Panc1 (cell line): ENCODE data around the gene SHISAL2B. TPM values are rescaled to one million over a fixed set of nuclear protein-coding genes. Genes with fewer than 3 reads are reported as not detected.
A peak's percentile ranks its signal among the peaks of the same experiment; 100 is the strongest.

Experiments
- ATAC-seq: fragments of 200-7000 bp; cut with Tn5 transposase; 2 replicates; pipeline ENCODE4 v1.9.1; 2020; ENCODE audit warnings: mild to moderate bottlenecking, moderate library complexity
- BruUV-seq: library from RNA; stranded (reverse); fragments of 400-500 nt; replicated peaks from 2 replicates; lab custom pipeline; 2021; lab: Mats Ljungman, UMichigan
- CTCF ChIA-PET: fragments of 300-600 bp; sonication (Branson Sonifier 250); formaldehyde crosslinking; loops from one replicate; lab custom pipeline; 2022; ENCODE audit warnings: antibody characterized with exemption; lab: Charles Lee
- POLR2A ChIA-PET: fragments of 300-600 bp; sonication (Branson Sonifier 250); formaldehyde crosslinking; loops from one replicate; lab custom pipeline; 2022; ENCODE audit warnings: antibody characterized with exemption; lab: Charles Lee
- DNase-seq: peaks from one replicate; pipeline ENCODE4 v3.0.0-alpha.2; 2010; ENCODE audit warnings: low read depth, low spot score
- H3K27ac ChIP-seq: 2 replicates; pipeline ENCODE4 v1.5.1; 2011; ENCODE audit warnings: mild to moderate bottlenecking, low read length, inconsistent platforms
- H3K27me3 ChIP-seq: fragments of 200-500 bp; sonication (Bioruptor generic); 2 replicates; pipeline ENCODE4 v1.6.0; 2014; ENCODE audit warnings: low read length, inconsistent platforms; ENCODE audit not compliant: control insufficient read depth, insufficient read depth
- H3K36me3 ChIP-seq: fragments of 200-500 bp; sonication (Bioruptor generic); 2 replicates; pipeline ENCODE4 v1.5.1; 2014; ENCODE audit warnings: inconsistent platforms, mild to moderate bottlenecking, low read length, moderate library complexity; ENCODE audit not compliant: control insufficient read depth, insufficient read depth
- H3K4me1 ChIP-seq: 2 replicates; pipeline ENCODE4 v1.5.1; 2011; ENCODE audit warnings: inconsistent platforms, mild to moderate bottlenecking, low read length, moderate library complexity; ENCODE audit not compliant: control insufficient read depth, insufficient read depth
- H3K4me3 ChIP-seq, 2 experiments: 2 replicates each; pipeline ENCODE4 v1.5.1; 2011 to 2012; ENCODE audit warnings: low read depth in 2 of 2, low read length in 2 of 2, mild to moderate bottlenecking in 2 of 2, inconsistent platforms in 1 of 2, moderate library complexity in 1 of 2
- H3K9me3 ChIP-seq: fragments of 200-500 bp; sonication (Bioruptor generic); 2 replicates; pipeline ENCODE4 v1.5.1; 2014; ENCODE audit warnings: low read depth, mild to moderate bottlenecking, inconsistent platforms, low read length, moderate library complexity; ENCODE audit not compliant: control insufficient read depth, insufficient read depth
- POLR2AphosphoS5 ChIP-seq: IDR thresholded peaks from 2 replicates; pipeline ENCODE4 v1.6.1; 2012; ENCODE audit warnings: mild to moderate bottlenecking, low read depth, low read length, moderate library complexity
- SIN3A ChIP-seq: IDR thresholded peaks from 2 replicates; pipeline ENCODE4 v1.6.1; 2012; ENCODE audit warnings: low read depth, mild to moderate bottlenecking, low read length, moderate library complexity, borderline replicate concordance; ENCODE audit not compliant: insufficient read depth
- TCF7L2 ChIP-seq: IDR thresholded peaks from 2 replicates; pipeline ENCODE4 v1.6.1; 2011; ENCODE audit warnings: mild to moderate bottlenecking, low read depth, low read length, inconsistent platforms
- in situ Hi-C: cut with HindIII; loops from 2 replicates; pipeline ENCODE4 v1.10.0; 2016; ENCODE audit warnings: low sequenced_read_pairs, low pct_unique_long_range_greater_than_20kb
- intact Hi-C: fragments of 100-400 bp; cut with micrococcal nuclease; formaldehyde crosslinking; loops from one replicate; pipeline ENCODE4 v1.10.0; 2022; ENCODE audit not compliant: unreplicated experiment
- total RNA-seq: library from RNA; stranded (reverse); gene quantifications from one replicate; pipeline ENCODE4 v1.2.1, GENCODE V29; 2021; ENCODE audit not compliant: unreplicated experiment
- TF ChIP-seq, protein P1 (sequence below): fragments of 450-650 bp; IDR thresholded peaks from 2 replicates; pipeline ENCODE4 v1.5.1; 2017; ENCODE audit warnings: mild to moderate bottlenecking
- TF ChIP-seq, protein P2 (sequence below), 2 experiments: IDR thresholded peaks; 2 replicates each; pipeline ENCODE4 v1.6.1; 2011 to 2012; ENCODE audit warnings: low read depth in 2 of 2, control low read depth in 1 of 2, low read length in 1 of 2, mild to moderate bottlenecking in 1 of 2, moderate library complexity in 1 of 2; ENCODE audit not compliant: insufficient read depth in 1 of 2

Gene SHISAL2B
- total RNA-seq, 1 experiment from 2014 or later: not detected

DNA sequence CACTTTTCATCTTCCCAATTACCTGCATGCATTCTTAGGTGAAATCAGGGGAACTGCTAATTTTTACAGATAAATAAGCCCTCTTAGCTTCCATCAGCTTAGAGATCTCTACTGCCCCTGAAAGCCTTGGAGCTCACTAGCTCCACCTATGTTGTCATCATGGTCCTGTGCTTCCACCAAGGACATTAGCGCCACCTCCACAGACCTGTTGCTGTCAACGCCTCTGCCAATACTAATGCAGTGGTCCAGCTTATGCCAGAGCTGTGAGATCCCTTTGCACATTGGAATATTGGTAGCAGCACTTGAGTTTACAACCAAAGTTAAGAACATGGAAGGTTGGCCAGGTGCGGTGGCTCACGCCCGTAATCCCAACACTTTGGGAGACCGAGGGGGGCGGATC, 7.7 kb upstream of the SHISAL2B start:
- TF ChIP-seq TCF7L2 (no peak), POLR2AphosphoS5 (no peak)
- TF ChIP-seq, protein P1, sequence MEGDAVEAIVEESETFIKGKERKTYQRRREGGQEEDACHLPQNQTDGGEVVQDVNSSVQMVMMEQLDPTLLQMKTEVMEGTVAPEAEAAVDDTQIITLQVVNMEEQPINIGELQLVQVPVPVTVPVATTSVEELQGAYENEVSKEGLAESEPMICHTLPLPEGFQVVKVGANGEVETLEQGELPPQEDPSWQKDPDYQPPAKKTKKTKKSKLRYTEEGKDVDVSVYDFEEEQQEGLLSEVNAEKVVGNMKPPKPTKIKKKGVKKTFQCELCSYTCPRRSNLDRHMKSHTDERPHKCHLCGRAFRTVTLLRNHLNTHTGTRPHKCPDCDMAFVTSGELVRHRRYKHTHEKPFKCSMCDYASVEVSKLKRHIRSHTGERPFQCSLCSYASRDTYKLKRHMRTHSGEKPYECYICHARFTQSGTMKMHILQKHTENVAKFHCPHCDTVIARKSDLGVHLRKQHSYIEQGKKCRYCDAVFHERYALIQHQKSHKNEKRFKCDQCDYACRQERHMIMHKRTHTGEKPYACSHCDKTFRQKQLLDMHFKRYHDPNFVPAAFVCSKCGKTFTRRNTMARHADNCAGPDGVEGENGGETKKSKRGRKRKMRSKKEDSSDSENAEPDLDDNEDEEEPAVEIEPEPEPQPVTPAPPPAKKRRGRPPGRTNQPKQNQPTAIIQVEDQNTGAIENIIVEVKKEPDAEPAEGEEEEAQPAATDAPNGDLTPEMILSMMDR: peak; percentile 20; the same call in 1 of the 2 replicates
- intact Hi-C loops: no loop called here
- DNase-seq (no peak), ATAC-seq (no peak)
- ChIA-PET POLR2A (no interaction called here), CTCF (no interaction called here)
- no peaks in the 10 kb centered on the region for H3K36me3 ChIP-seq
- no peak overlapping the region for H3K4me3 ChIP-seq
- no peak overlapping the region for H3K27ac ChIP-seq
- H3K9me3 ChIP-seq: no peaks in the 10 kb centered on the region
- BruUV-seq: no TSS peak
- no peaks in the 10 kb centered on the region for H3K4me1 ChIP-seq
- H3K27me3 ChIP-seq: peaks cover 5% of the 10 kb centered on the region; the same call in 1 of the 2 replicates
- in situ Hi-C loops: no loop called here

DNA sequence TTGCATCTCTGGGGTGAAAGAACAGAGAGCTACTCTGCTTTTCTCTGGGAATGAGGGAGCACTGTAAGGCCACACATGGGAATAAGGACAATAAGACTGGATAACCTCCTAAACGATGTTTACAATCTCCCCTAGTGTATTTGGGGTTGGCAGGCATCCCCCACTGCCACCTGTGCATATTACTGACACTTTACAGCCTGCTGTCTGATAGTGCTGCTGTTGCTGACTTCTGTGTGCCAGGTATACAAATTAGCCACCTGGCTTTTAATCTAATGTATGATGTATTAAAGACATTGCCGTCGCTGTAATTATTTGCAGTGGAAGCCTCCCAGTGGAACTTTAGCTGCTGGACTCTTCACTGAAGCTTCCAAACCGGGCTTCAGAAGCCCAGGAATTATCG, 4.4 kb upstream of the SHISAL2B start:
- DNase-seq (no peak), ATAC-seq (no peak)
- Histone ChIP-seq H3K27me3 (peaks cover 18% of the 10 kb centered on the region), H3K27ac (no peak overlapping the region), H3K4me1 (no peaks in the 10 kb centered on the region), H3K9me3 (no peaks in the 10 kb centered on the region), H3K36me3 (no peaks in the 10 kb centered on the region), H3K4me3 (no peak overlapping the region)
- ChIA-PET CTCF (no interaction called here), POLR2A (no interaction called here)
- no peak for TF ChIP-seq SIN3A
- TF ChIP-seq POLR2AphosphoS5: no peak
- TF ChIP-seq TCF7L2: no peak
- TF ChIP-seq, protein P2, sequence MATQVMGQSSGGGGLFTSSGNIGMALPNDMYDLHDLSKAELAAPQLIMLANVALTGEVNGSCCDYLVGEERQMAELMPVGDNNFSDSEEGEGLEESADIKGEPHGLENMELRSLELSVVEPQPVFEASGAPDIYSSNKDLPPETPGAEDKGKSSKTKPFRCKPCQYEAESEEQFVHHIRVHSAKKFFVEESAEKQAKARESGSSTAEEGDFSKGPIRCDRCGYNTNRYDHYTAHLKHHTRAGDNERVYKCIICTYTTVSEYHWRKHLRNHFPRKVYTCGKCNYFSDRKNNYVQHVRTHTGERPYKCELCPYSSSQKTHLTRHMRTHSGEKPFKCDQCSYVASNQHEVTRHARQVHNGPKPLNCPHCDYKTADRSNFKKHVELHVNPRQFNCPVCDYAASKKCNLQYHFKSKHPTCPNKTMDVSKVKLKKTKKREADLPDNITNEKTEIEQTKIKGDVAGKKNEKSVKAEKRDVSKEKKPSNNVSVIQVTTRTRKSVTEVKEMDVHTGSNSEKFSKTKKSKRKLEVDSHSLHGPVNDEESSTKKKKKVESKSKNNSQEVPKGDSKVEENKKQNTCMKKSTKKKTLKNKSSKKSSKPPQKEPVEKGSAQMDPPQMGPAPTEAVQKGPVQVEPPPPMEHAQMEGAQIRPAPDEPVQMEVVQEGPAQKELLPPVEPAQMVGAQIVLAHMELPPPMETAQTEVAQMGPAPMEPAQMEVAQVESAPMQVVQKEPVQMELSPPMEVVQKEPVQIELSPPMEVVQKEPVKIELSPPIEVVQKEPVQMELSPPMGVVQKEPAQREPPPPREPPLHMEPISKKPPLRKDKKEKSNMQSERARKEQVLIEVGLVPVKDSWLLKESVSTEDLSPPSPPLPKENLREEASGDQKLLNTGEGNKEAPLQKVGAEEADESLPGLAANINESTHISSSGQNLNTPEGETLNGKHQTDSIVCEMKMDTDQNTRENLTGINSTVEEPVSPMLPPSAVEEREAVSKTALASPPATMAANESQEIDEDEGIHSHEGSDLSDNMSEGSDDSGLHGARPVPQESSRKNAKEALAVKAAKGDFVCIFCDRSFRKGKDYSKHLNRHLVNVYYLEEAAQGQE (IDR thresholded peaks at IDR 0.05; ENCODE audit: insufficient read depth in 1 of 2, low read depth in 2 of 2, low read length in 1 of 2): no peak
- TF ChIP-seq, protein P1: no peak
- BruUV-seq: no TSS peak
- in situ Hi-C loops: no loop called here
- intact Hi-C loops: no loop called here
